Activated CD4-positive, alpha-beta T cell treated with anti-CD3 and anti-CD28 coated beads for 36 hours (primary cell): ENCODE measurements around the gene KRTAP23-1. TPM values are rescaled to one million over a fixed set of nuclear protein-coding genes. Genes with fewer than 3 reads are reported as not detected.

ENCODE experiments used
- microRNA-seq: library from miRNA; unstranded; fragments of <30 nt; microRNA quantifications from one replicate; pipeline ENCODE4 v1.2.0, GENCODE V29; 2021; ENCODE audit warnings: borderline replicate concordance
- total RNA-seq, 2 experiments: library from RNA; stranded (reverse); gene quantifications; one replicate each; pipeline ENCODE4 v1.2.3, GENCODE V29; 2021

The KRTAP23-1 gene
- total RNA-seq, 2 experiments from 2014 or later, result not detected

Small RNAs within 50 kb of the gene (microRNA-seq; reads per million reads assigned to microRNA genes)
- gene MIR4327, result not detected

Other genes starting within 250 kb of the KRTAP23-1 start
- not detected for gene CLDN17, start 181.8 kb downstream of the KRTAP23-1 start, total RNA-seq
- not detected for gene CLDN8, start 132.5 kb downstream of the KRTAP23-1 start, total RNA-seq
- not detected for gene KRTAP24-1, start 65.7 kb downstream of the KRTAP23-1 start, total RNA-seq
- not detected for gene KRTAP25-1, start 59.1 kb downstream of the KRTAP23-1 start, total RNA-seq
- not detected for gene KRTAP26-1, start 28.3 kb downstream of the KRTAP23-1 start, total RNA-seq
- not detected for gene KRTAP27-1, start 10.9 kb downstream of the KRTAP23-1 start, total RNA-seq
- not detected for gene KRTAP13-2, start 23.7 kb upstream of the KRTAP23-1 start, total RNA-seq
- not detected for gene KRTAP13-1, start 47.4 kb upstream of the KRTAP23-1 start, total RNA-seq
- gene KRTAP13-3, start 77.3 kb upstream of the KRTAP23-1 start, total RNA-seq, result not detected
- gene KRTAP13-4, start 81.6 kb upstream of the KRTAP23-1 start, total RNA-seq, result not detected
- not detected for gene KRTAP15-1, start 91.7 kb upstream of the KRTAP23-1 start, total RNA-seq
- gene KRTAP19-1, start 131.8 kb upstream of the KRTAP23-1 start, total RNA-seq, result not detected
- gene KRTAP19-2, start 138.8 kb upstream of the KRTAP23-1 start, total RNA-seq, result not detected
- gene KRTAP19-3, start 143.4 kb upstream of the KRTAP23-1 start, total RNA-seq, result not detected
- not detected for gene KRTAP19-4, start 148.6 kb upstream of the KRTAP23-1 start, total RNA-seq
- gene KRTAP19-5, start 153.5 kb upstream of the KRTAP23-1 start, total RNA-seq, result not detected
- not detected for gene KRTAP19-6, start 193.3 kb upstream of the KRTAP23-1 start, total RNA-seq
- gene KRTAP19-7, start 212.7 kb upstream of the KRTAP23-1 start, total RNA-seq, result not detected
- not detected for gene KRTAP22-2, start 241.8 kb upstream of the KRTAP23-1 start, total RNA-seq
- gene KRTAP6-3, start 243.8 kb upstream of the KRTAP23-1 start, total RNA-seq, result not detected